Lung (tissue), 12 donors: Measurements from ENCODE around the gene SMIM28. TPM values are rescaled to one million over a fixed set of nuclear protein-coding genes. Genes with fewer than 3 reads are reported as not detected.

Source experiments
- ATAC-seq: fragments of 200-7000 bp; cut with Tn5 transposase; one replicate; pipeline ENCODE4 v1.9.1; 2020; ENCODE audit warnings: moderate number of reproducible peaks; ENCODE audit not compliant: insufficient read depth, low FRiP score
- DNase-seq, 3 donors: peaks; one replicate each; pipeline ENCODE4 v3.0.0-alpha.2; 2013 to 2017
- H3K27ac ChIP-seq, 2 donors: one replicate each; pipeline ENCODE4 v1.5.1; 2013; ENCODE audit warnings: mild to moderate bottlenecking in 2 of 2, moderate library complexity in 2 of 2, control low read depth in 1 of 2, inconsistent platforms in 1 of 2, low read depth in 1 of 2, low read length in 1 of 2
- H3K27me3 ChIP-seq, 3 donors: one replicate each; pipeline ENCODE4 v1.5.1; 2013; ENCODE audit warnings: low read length in 2 of 3; ENCODE audit not compliant: control insufficient read depth in 3 of 3, insufficient read depth in 3 of 3
- H3K36me3 ChIP-seq, 4 donors: one replicate each; pipeline ENCODE4 v1.5.1; 2013; ENCODE audit warnings: low read length in 4 of 4, mild to moderate bottlenecking in 1 of 4, moderate library complexity in 1 of 4; ENCODE audit not compliant: control insufficient read depth in 4 of 4, insufficient read depth in 4 of 4
- H3K4me1 ChIP-seq, 5 donors: one replicate each; pipeline ENCODE4 v1.5.1; 2013; ENCODE audit warnings: low read length in 5 of 5, mild to moderate bottlenecking in 2 of 5, moderate library complexity in 1 of 5; ENCODE audit not compliant: control insufficient read depth in 5 of 5, insufficient read depth in 5 of 5
- H3K4me3 ChIP-seq: one replicate; pipeline ENCODE4 v1.5.1; 2013; ENCODE audit warnings: mild to moderate bottlenecking, control low read depth, moderate library complexity
- H3K9ac ChIP-seq, 2 donors: one replicate each; pipeline ENCODE4 v1.5.1; 2013; ENCODE audit warnings: low read length in 2 of 2, control low read depth in 1 of 2; ENCODE audit not compliant: insufficient read depth in 1 of 2
- H3K9me3 ChIP-seq, 4 donors: one replicate each; pipeline ENCODE4 v1.5.1; 2013; ENCODE audit warnings: low read length in 3 of 4, mild to moderate bottlenecking in 1 of 4, moderate library complexity in 1 of 4; ENCODE audit not compliant: control insufficient read depth in 4 of 4, insufficient read depth in 3 of 4
- CTCF ChIP-seq: IDR thresholded peaks from 2 replicates; pipeline ENCODE4 v1.5.1; 2012; ENCODE audit warnings: mild to moderate bottlenecking; ENCODE audit errors: control extremely low read depth, extremely low read depth
- WGBS, 2 donors: extraction: QIAGEN DNeasy Blood & Tissue Kit; methylation state at CpG; one replicate each; pipeline ENCODE4 v1.1.7; 2013; 5-methylcytosine and 5-hydroxymethylcytosine counted together
- polyA plus RNA-seq, 2 donors: library from polyadenylated mRNA; stranded (reverse); fragments of 200-250 nt; gene quantifications; one replicate each; pipeline ENCODE4 v1.2.1, GENCODE V29; 2013
- total RNA-seq, 2 donors: library from RNA; depleted of rRNA in 1 of 2; stranded (reverse); fragments of >200 nt in 1 of 2; gene quantifications; one replicate each; pipeline ENCODE4 v1.2.1, GENCODE V29; 2014 to 2021
- donor health status: control.
- donor health status: control.
- donor health status: Bipolar disorder and iron deficiency.
- donor health status: healthy.
- donor health status: DM: yes; HTN: yes; CAD: no.

SMIM28 gene
- total and polyA plus RNA-seq, 4 donors = not detected

- Histone ChIP-seq H3K27ac (peak overlapping the region in 1 of 2 donors; percentile 35), H3K27me3 (no peaks in the 10 kb centered on the region), H3K9ac (no peak overlapping the region), H3K36me3 (peaks cover 0 to 14% (median 4%) of the 10 kb centered on the region in 4 donors), H3K4me3 (no peak overlapping the region), H3K9me3 (no peaks in the 10 kb centered on the region), H3K4me1 (peaks cover 0 to 12% (median 3%) of the 10 kb centered on the region in 5 donors)
- DNase-seq (peak in 2 of 3 donors; percentile 37 to 44), ATAC-seq (no peak)
- WGBS, 2 donors = 62 to 65% methylated on average over 12 of the region's 12 CpGs
- TF ChIP-seq CTCF = no peak
These were observed 52.1 kb downstream of the SMIM28 start for GRCh38 chr6:138429761-138430160.

GRCh38 chr6:138430361-138431145 is 52.8 kb downstream of the SMIM28 start:
- Histone ChIP-seq H3K36me3 (peaks cover 0 to 14% (median 4%) of the 10 kb centered on the region in 4 donors), H3K4me1 (peaks cover 0 to 12% (median 3%) of the 10 kb centered on the region in 5 donors), H3K27me3 (no peaks in the 10 kb centered on the region), H3K9me3 (no peaks in the 10 kb centered on the region), H3K9ac (no peak overlapping the region), H3K4me3 (no peak overlapping the region), H3K27ac (peak overlapping the region in 1 of 2 donors; percentile 74)
- WGBS, 2 donors = 89 to 93% methylated on average over 29 of the region's 29 CpGs
- ATAC-seq (no peak), DNase-seq (no peak)
- no peak for TF ChIP-seq CTCF

GRCh38 chr6:138431256-138432062 is 53.8 kb downstream of the SMIM28 start:
- peak overlapping the region in 1 of 2 donors; percentile 74 for H3K27ac ChIP-seq
- H3K9me3 ChIP-seq = no peaks in the 10 kb centered on the region
- H3K27me3 ChIP-seq = no peaks in the 10 kb centered on the region
- no peak for ATAC-seq
- no peak for TF ChIP-seq CTCF
- WGBS, 2 donors = 74 to 81% methylated on average over 19 of the region's 19 CpGs
- H3K4me3 ChIP-seq = no peak overlapping the region
- peaks cover 0 to 14% (median 4%) of the 10 kb centered on the region in 4 donors for H3K36me3 ChIP-seq
- DNase-seq = no peak
- peaks cover 0 to 16% (median 3%) of the 10 kb centered on the region in 5 donors for H3K4me1 ChIP-seq
- H3K9ac ChIP-seq = no peak overlapping the region
